Ishikawa (cell line): Measurements from ENCODE around the gene CSNK1E.

Experiments used
- CEBPB ChIP-seq: IDR thresholded peaks from 2 replicates; pipeline ENCODE4 v1.6.1; 2012
- CREB1 ChIP-seq: IDR thresholded peaks from 2 replicates; pipeline ENCODE4 v1.6.1; 2012; ENCODE audit warnings: low read depth
- EGR1 ChIP-seq: IDR thresholded peaks from 2 replicates; pipeline ENCODE4 v1.6.1; 2012
- EP300 ChIP-seq: IDR thresholded peaks from 2 replicates; pipeline ENCODE4 v1.6.1; 2012; ENCODE audit warnings: borderline replicate concordance
- FOXM1 ChIP-seq: IDR thresholded peaks from 2 replicates; pipeline ENCODE4 v1.6.1; 2012; ENCODE audit warnings: low read depth, borderline replicate concordance
- NFIC ChIP-seq: IDR thresholded peaks from 2 replicates; pipeline ENCODE4 v1.6.1; 2012
- RAD21 ChIP-seq: IDR thresholded peaks from 2 replicates; pipeline ENCODE4 v1.6.1; 2012; ENCODE audit warnings: low read depth
- TCF12 ChIP-seq: IDR thresholded peaks from 2 replicates; pipeline ENCODE4 v1.6.1; 2012; ENCODE audit warnings: low read depth
- YY1 ChIP-seq: IDR thresholded peaks from 2 replicates; pipeline ENCODE4 v1.6.1; 2012; ENCODE audit warnings: low read depth
- ZBTB7A ChIP-seq: IDR thresholded peaks from 2 replicates; pipeline ENCODE4 v1.6.1; 2012; ENCODE audit warnings: low read depth
- TF ChIP-seq, protein P1 (sequence below): IDR thresholded peaks from 2 replicates; pipeline ENCODE4 v1.6.1; 2012
- TF ChIP-seq, protein P2 (sequence below): IDR thresholded peaks from 2 replicates; pipeline ENCODE4 v1.6.1; 2012

DNA sequence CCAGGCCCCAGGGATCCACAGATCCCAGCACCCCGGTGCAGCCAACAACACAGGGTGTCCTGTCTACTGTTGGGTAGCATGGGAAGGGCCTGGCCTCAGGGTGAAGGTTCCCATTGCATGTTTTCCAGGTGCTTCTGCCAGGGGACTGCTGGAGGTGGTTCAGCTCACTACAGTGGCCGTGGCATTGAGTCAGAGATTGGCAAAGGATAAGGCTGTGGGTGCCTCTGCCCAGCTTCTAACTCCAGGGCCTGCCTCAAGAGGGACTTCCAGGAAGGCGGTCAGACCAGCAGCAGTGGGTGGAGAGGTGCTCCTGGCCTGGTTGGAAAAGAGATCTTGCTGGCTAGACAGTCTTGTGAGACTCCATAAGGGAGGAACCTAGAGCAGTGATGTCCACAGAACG, 20.9 kb downstream of the CSNK1E start:
- TF ChIP-seq, protein P1, sequence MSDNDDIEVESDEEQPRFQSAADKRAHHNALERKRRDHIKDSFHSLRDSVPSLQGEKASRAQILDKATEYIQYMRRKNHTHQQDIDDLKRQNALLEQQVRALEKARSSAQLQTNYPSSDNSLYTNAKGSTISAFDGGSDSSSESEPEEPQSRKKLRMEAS = no peak
- no peak for TF ChIP-seq FOXM1
- TF ChIP-seq CREB1 = no peak
- TF ChIP-seq EGR1 = no peak
- no peak for TF ChIP-seq ZBTB7A
- TF ChIP-seq CEBPB = no peak
- TF ChIP-seq, protein P2, sequence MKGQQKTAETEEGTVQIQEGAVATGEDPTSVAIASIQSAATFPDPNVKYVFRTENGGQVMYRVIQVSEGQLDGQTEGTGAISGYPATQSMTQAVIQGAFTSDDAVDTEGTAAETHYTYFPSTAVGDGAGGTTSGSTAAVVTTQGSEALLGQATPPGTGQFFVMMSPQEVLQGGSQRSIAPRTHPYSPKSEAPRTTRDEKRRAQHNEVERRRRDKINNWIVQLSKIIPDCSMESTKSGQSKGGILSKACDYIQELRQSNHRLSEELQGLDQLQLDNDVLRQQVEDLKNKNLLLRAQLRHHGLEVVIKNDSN = no peak
- TF ChIP-seq EP300 = no peak
- no peak for TF ChIP-seq NFIC
- TF ChIP-seq YY1 = no peak
- TF ChIP-seq RAD21 = no peak
- TF ChIP-seq TCF12 = no peak
